Osteocyte (in vitro differentiated cells): ENCODE data around the gene LIN37. TPM values are rescaled to one million over a fixed set of nuclear protein-coding genes. Genes with fewer than 3 reads are reported as not detected.
"Not testable (repeated sequence)": the region's sequence is repeated elsewhere in the genome, so short reads cannot be mapped to it uniquely, and the experiment has no call there.

Experiments
- DNase-seq: peaks from one replicate; pipeline ENCODE4 v3.0.0; 2021; ENCODE audit warnings: mixed read lengths; ENCODE audit not compliant: unreplicated experiment; ENCODE audit errors: extremely low spot score
- H3K27ac Mint-ChIP-seq: one replicate; pipeline ENCODE4 v1.8.0; 2021; ENCODE audit warnings: mild to moderate bottlenecking, mixed read lengths; ENCODE audit not compliant: unreplicated experiment
- H3K27me3 Mint-ChIP-seq: one replicate; pipeline ENCODE4 v1.8.0; 2021; ENCODE audit warnings: mixed read lengths; ENCODE audit not compliant: unreplicated experiment
- H3K36me3 Mint-ChIP-seq: one replicate; pipeline ENCODE4 v1.8.0; 2021; ENCODE audit warnings: mixed read lengths; ENCODE audit not compliant: unreplicated experiment
- H3K4me1 Mint-ChIP-seq: one replicate; pipeline ENCODE4 v1.8.0; 2021; ENCODE audit warnings: mixed read lengths; ENCODE audit not compliant: unreplicated experiment
- H3K4me3 Mint-ChIP-seq: one replicate; pipeline ENCODE4 v1.8.0; 2021; ENCODE audit warnings: mild to moderate bottlenecking, moderate library complexity, mixed read lengths; ENCODE audit not compliant: unreplicated experiment
- H3K9me3 Mint-ChIP-seq: one replicate; pipeline ENCODE4 v1.8.0; 2021; ENCODE audit warnings: mixed read lengths; ENCODE audit not compliant: unreplicated experiment
- CTCF ChIP-seq: fragments of 200-600 bp; sonication (generic); IDR thresholded peaks from 2 replicates; pipeline ENCODE4 v1.5.0; 2021; ENCODE audit warnings: antibody characterized with exemption, mild to moderate bottlenecking, moderate library complexity
- total RNA-seq: library from RNA; stranded (reverse); gene quantifications from 2 replicates; pipeline ENCODE4 v1.2.1, GENCODE V29; 2021

The LIN37 gene
- total RNA-seq, 1 donor from 2014 or later, result 15.7 TPM

DNA sequence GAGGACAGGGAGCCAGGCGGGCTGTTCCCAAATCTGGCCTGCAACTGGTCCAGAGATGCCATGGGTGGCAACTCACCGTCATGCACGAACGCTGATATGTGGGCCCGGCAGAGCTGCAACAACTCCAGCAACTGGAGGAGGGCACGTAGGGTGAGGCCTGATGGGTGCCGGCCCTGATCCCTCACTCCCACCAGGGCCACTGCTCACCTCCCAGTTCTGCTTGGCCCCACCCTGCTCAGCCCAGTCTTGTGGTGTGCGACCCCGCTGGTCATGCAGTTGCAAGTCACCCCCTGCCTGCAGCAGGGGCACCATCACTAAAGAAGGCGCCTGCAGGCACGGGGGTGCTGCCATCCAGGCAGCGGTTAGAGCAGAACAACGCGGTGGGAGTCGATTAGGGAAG, 43.9 kb downstream of the LIN37 start:
- Mint-ChIP-seq H3K4me3 (no peak overlapping the region), H3K36me3 (no peaks in the 10 kb centered on the region), H3K9me3 (no peaks in the 10 kb centered on the region), H3K4me1 (no peaks in the 10 kb centered on the region), H3K27me3 (no peaks in the 10 kb centered on the region), H3K27ac (no peak overlapping the region)
- no peak for TF ChIP-seq CTCF
- no peak for DNase-seq

- Mint-ChIP-seq H3K9me3 (no peaks in the 10 kb centered on the region), H3K4me3 (no peak overlapping the region), H3K36me3 (no peaks in the 10 kb centered on the region), H3K27ac (no peak overlapping the region), H3K4me1 (no peaks in the 10 kb centered on the region), H3K27me3 (no peaks in the 10 kb centered on the region)
- TF ChIP-seq CTCF, result no peak
- DNase-seq, result no peak
These were observed 44.5 kb downstream of the LIN37 start for GRCh38 chr19:35792888-35793287.

DNA sequence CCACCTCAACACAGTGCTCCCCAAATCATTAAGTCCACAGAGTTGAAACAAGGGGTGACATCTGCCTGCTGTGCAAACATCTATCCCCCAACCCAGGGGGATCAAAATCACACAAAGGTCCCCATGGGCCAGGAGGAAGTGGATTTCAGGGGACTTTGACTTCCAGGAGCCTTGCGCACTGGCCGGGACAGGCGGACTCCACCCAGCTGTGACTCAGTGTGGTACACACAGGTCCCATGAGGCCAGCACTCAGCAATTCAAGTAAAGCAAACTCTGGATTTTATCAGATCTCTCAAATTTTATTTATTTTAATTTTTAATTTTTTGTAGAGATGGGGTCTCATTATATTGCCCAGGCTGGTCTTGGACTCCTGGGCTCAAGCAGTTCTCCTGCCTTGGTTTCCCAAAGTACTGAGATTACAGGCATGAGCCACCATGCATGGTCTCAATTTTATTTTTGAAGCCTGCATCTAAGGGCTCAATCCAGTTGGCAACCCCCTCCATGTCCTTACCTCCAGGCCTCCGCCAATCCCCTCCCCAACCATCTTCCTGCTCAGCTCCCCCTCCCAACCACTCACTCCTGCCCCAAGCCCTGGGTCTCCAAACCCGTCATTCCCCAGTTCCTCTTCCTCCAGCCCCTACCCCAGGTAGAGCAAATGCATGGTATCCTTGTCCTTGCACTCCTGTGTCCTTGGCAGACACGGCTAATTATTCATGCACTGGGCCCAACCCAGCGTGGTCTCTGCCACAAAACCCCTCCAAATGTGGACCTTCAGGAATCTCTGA, 45.2 kb downstream of the LIN37 start:
- Mint-ChIP-seq H3K27me3 (peaks cover 3% of the 10 kb centered on the region), H3K9me3 (no peaks in the 10 kb centered on the region), H3K27ac (no peak overlapping the region), H3K4me1 (no peaks in the 10 kb centered on the region), H3K36me3 (no peaks in the 10 kb centered on the region), H3K4me3 (no peak overlapping the region)
- no peak for DNase-seq
- no peak for TF ChIP-seq CTCF

- not testable (repeated sequence) for H3K36me3 Mint-ChIP-seq, H3K4me1 Mint-ChIP-seq, H3K4me3 Mint-ChIP-seq, DNase-seq, H3K27me3 Mint-ChIP-seq, H3K9me3 Mint-ChIP-seq, H3K27ac Mint-ChIP-seq
These were observed 47.2 kb downstream of the LIN37 start for GRCh38 chr19:35795564-35795963.

GRCh38 chr19:35796645-35797542, 48.5 kb downstream of the LIN37 start:
- no peaks in the 10 kb centered on the region for H3K9me3 Mint-ChIP-seq
- no peak overlapping the region for H3K27ac Mint-ChIP-seq

More at GRCh38 chr19:35796645-35797542, 48.5 kb downstream of the LIN37 start:
- TF ChIP-seq CTCF, result no peak
- DNase-seq, result no peak
- H3K27me3 Mint-ChIP-seq, result peaks cover 3% of the 10 kb centered on the region
- no peaks in the 10 kb centered on the region for H3K36me3 Mint-ChIP-seq
- no peaks in the 10 kb centered on the region for H3K4me1 Mint-ChIP-seq
- no peak overlapping the region for H3K4me3 Mint-ChIP-seq
